Adrenal gland (tissue), 12 donors: ENCODE results near the gene PI4K2A. TPM values are rescaled to one million over a fixed set of nuclear protein-coding genes. Genes with fewer than 3 reads are reported as not detected.
"Not testable (repeated sequence)": the region's sequence is repeated elsewhere in the genome, so short reads cannot be mapped to it uniquely, and the experiment has no call there.

Source experiments
- DNase-seq, 7 donors: peaks; one replicate each; pipeline ENCODE4 v3.0.0-alpha.2; 2019 to 2020
- H3K27ac ChIP-seq, 5 donors: fragments of 200-600 bp; sonication (generic) in 4 of 5; 1 replicate in 3 of 5; 2 replicates in 2 of 5; pipeline versions ENCODE4 v1.5.1 to v1.8.0; 2016 to 2020; ENCODE audit warnings: mild to moderate bottlenecking in 1 of 5
- H3K27me3 ChIP-seq: fragments of 200-600 bp; 2 replicates; pipeline ENCODE4 v1.8.0; 2021
- H3K36me3 ChIP-seq, 2 donors: fragments of 200-600 bp; replicated peaks in 1 of 2; 1 replicate in 1 of 2; 2 replicates in 1 of 2; pipeline versions ENCODE4 v1.5.1 to v1.8.0; 2018 to 2022
- H3K4me1 ChIP-seq, 2 donors: fragments of 200-600 bp; replicated peaks in 1 of 2; 1 replicate in 1 of 2; 2 replicates in 1 of 2; pipeline versions ENCODE4 v1.5.1 to v1.8.0; 2018 to 2021
- H3K4me3 ChIP-seq, 4 donors: fragments of 200-600 bp; sonication (generic) in 3 of 4; one replicate each; pipeline ENCODE4 v1.5.1; 2016 to 2018
- H3K9me3 ChIP-seq, 3 donors: fragments of 200-600 bp; sonication (generic) in 1 of 3; replicated peaks in 1 of 3; 1 replicate in 2 of 3; 2 replicates in 1 of 3; pipeline versions ENCODE4 v1.5.1 to v1.8.0; 2016 to 2021
- CTCF ChIP-seq, 6 experiments: fragments of 450-650 bp in 4 of 6; fragments of 200-600 bp in 2 of 6; sonication (generic) in 1 of 6; IDR thresholded peaks; 1 replicate in 5 of 6; 2 replicates in 1 of 6; pipeline versions ENCODE4 v1.5.1 to v1.8.0; 2016 to 2021; ENCODE audit warnings: antibody characterized with exemption in 6 of 6, mild to moderate bottlenecking in 2 of 6, moderate library complexity in 1 of 6
- POLR2A ChIP-seq, 2 donors: fragments of 450-650 bp; IDR thresholded peaks; one replicate each; pipeline ENCODE4 v1.6.1; 2017; ENCODE audit warnings: antibody characterized with exemption in 2 of 2, mild to moderate bottlenecking in 2 of 2, moderate library complexity in 1 of 2
- WGBS, 4 donors: extraction: QIAGEN DNeasy Blood & Tissue Kit in 2 of 4; methylation state at CpG; one replicate each; pipeline versions ENCODE4 v1.1.5 to v1.1.7; 2013 to 2017; 5-methylcytosine and 5-hydroxymethylcytosine counted together
- intact Hi-C, 2 donors: fragments of 100-400 bp; cut with DNase I; formaldehyde crosslinking; loops; one replicate each; pipeline versions ENCODE4 v1.14.1 to v1.15.0; 2022 to 2023
- polyA plus RNA-seq, 3 donors: library from polyadenylated mRNA; stranded (reverse); fragments of 200-250 nt in 2 of 3; fragments of 350-450 nt in 1 of 3; fragmentation: Illumina TruSeq in 1 of 3; extraction: RNeasy Lipid Tissue Mini Kit (QIAGEN cat#74804) in 1 of 3; gene quantifications; one replicate each; pipeline ENCODE4 v1.2.3, GENCODE V29; 2013 to 2014
- total RNA-seq, 9 donors: library from RNA; depleted of rRNA in 4 of 9; stranded (reverse); fragments of >200 nt in 4 of 9; fragments of 120-200 nt in 1 of 9; fragmentation: NEBNext Ultra II Directional in 1 of 9; extraction: Animal tissue kit (Norgen Biotek cat#: 25700) in 1 of 9; gene quantifications; one replicate each; pipeline versions ENCODE4 v1.1.0 to v1.2.4, GENCODE V29; 2013 to 2023
- donor health status: healthy with polysubstance abuse.
- donor health status: Bipolar disorder and iron deficiency.
- donor health status: DM: yes; HTN: yes; CAD: no.
- donor health status: DM: no; HTN: no; CAD: no.
- donor health status: DM: no; HTN: no; CAD: no.
- donor health status: DM: yes; HTN: yes; CAD: no.

Gene PI4K2A
- total and polyA plus RNA-seq, 12 donors = 17.8 to 70.8 (median 40.9) TPM

- WGBS, 4 donors = 76 to 100% (median 77%) methylated on average over 2 to 5 of the region's 5 CpGs
- Histone ChIP-seq H3K27me3 (no peaks in the 10 kb centered on the region), H3K4me1 (peaks cover 36 to 45% of the 10 kb centered on the region in 2 donors), H3K4me3 (no peak overlapping the region), H3K36me3 (no peaks in the 10 kb centered on the region), H3K9me3 (no peaks in the 10 kb centered on the region), H3K27ac (peak overlapping the region in 4 of 5 donors; percentile 90 to 97 (median 94))
- TF ChIP-seq CTCF (IDR thresholded peaks at IDR 0.05) (no peak), POLR2A (IDR thresholded peaks at IDR 0.05) (no peak)
- intact Hi-C loops = no loop called here
- DNase-seq = peak in 3 of 7 donors; percentile 54 to 61 (median 57)
Observed at GRCh38 chr10:97689559-97690020, 49.1 kb downstream of the PI4K2A start.

GRCh38 chr10:97690133-97690532 is 49.7 kb downstream of the PI4K2A start:
- DNase-seq = peak in 2 of 7 donors; percentile 48 to 66
- 75 to 86% (median 83%) methylated on average over 3 of the region's 3 CpGs for WGBS, 4 donors
- TF ChIP-seq CTCF (IDR thresholded peaks at IDR 0.05) = no peak
- Histone ChIP-seq H3K36me3 (no peaks in the 10 kb centered on the region), H3K4me3 (no peak overlapping the region), H3K27ac (peak overlapping the region in 2 of 5 donors; percentile 94 to 97), H3K4me1 (peaks cover 30 to 40% of the 10 kb centered on the region in 2 donors), H3K9me3 (no peaks in the 10 kb centered on the region), H3K27me3 (no peaks in the 10 kb centered on the region)
- intact Hi-C loops = no loop called here

GRCh38 chr10:97698072-97698655 is 57.7 kb downstream of the PI4K2A start:
- H3K27me3 ChIP-seq, H3K27ac ChIP-seq, DNase-seq, H3K4me1 ChIP-seq, H3K9me3 ChIP-seq, H3K4me3 ChIP-seq, H3K36me3 ChIP-seq: not testable (repeated sequence)
- intact Hi-C loops = loop anchor here in 1 of 2 donors (5.0 kb wide), 1 partner anchor 34 kb away; no protein-coding TSS in a partner anchor
- 86 to 89% (median 86%) methylated on average over 9 to 11 of the region's 11 CpGs for WGBS, 4 donors

GRCh38 chr10:97701438-97702069 is 61.1 kb downstream of the PI4K2A start:
- intact Hi-C loops = no loop called here
- Histone ChIP-seq H3K4me1 (no peaks in the 10 kb centered on the region), H3K9me3 (no peaks in the 10 kb centered on the region), H3K36me3 (no peaks in the 10 kb centered on the region), H3K27me3 (no peaks in the 10 kb centered on the region), H3K27ac (no peak overlapping the region), H3K4me3 (no peak overlapping the region)
- 45 to 48% (median 48%) methylated on average over 8 to 12 of the region's 12 CpGs for WGBS, 4 donors
- TF ChIP-seq POLR2A (IDR thresholded peaks at IDR 0.05) (no peak), CTCF (IDR thresholded peaks at IDR 0.05) (peak; percentile 69 to 89 (median 79))
- DNase-seq = peak; percentile 52 to 76 (median 68)
